Right kidney (tissue), 1 donor: ENCODE measurements around the gene STAT3.
A peak's percentile ranks its signal among the peaks of the same experiment; 100 is the strongest.
"Not testable (repeated sequence)": the region's sequence is repeated elsewhere in the genome, so short reads cannot be mapped to it uniquely, and the experiment has no call there.

ENCODE experiments used
- DNase-seq: peaks from one replicate; pipeline ENCODE4 v3.0.0-alpha.2; 2016

The STAT3 gene

GRCh38 chr17:42315402-42316156 is 72.7 kb downstream of the STAT3 start:
- no peak for DNase-seq

- DNase-seq = no peak
Observed at GRCh38 chr17:42313773-42314566, 74.3 kb downstream of the STAT3 start.

- no peak for DNase-seq
Observed at GRCh38 chr17:42313389-42313772, 74.9 kb downstream of the STAT3 start.

GRCh38 chr17:42312285-42313130 is 75.7 kb downstream of the STAT3 start:
- DNase-seq = peak; percentile 83

- peak; percentile 69 for DNase-seq
Observed at GRCh38 chr17:42312035-42312284, 76.3 kb downstream of the STAT3 start.

- peak; percentile 71 for DNase-seq
Observed at GRCh38 chr17:42311240-42312034, 76.8 kb downstream of the STAT3 start.

- DNase-seq = peak; percentile 40
Observed at GRCh38 chr17:42310787-42311215, 77.4 kb downstream of the STAT3 start.

- no peak for DNase-seq
Observed at GRCh38 chr17:42309986-42310786, 78.1 kb downstream of the STAT3 start.

- DNase-seq = no peak
Observed at GRCh38 chr17:42309142-42309541, 79.1 kb downstream of the STAT3 start.

GRCh38 chr17:42308446-42308845 is 79.8 kb downstream of the STAT3 start:
- no peak for DNase-seq

GRCh38 chr17:42307362-42307927 is 80.8 kb downstream of the STAT3 start:
- no peak for DNase-seq

GRCh38 chr17:42306385-42306667 is 81.9 kb downstream of the STAT3 start:
- DNase-seq = no peak

GRCh38 chr17:42305543-42306384 is 82.5 kb downstream of the STAT3 start:
- no peak for DNase-seq

GRCh38 chr17:42305031-42305330 is 83.3 kb downstream of the STAT3 start:
- DNase-seq = not testable (repeated sequence)

GRCh38 chr17:42304187-42305030 is 83.8 kb downstream of the STAT3 start:
- no peak for DNase-seq

GRCh38 chr17:42303694-42304093 is 84.5 kb downstream of the STAT3 start:
- DNase-seq = no peak

- no peak for DNase-seq
Observed at GRCh38 chr17:42301022-42301421, 87.2 kb downstream of the STAT3 start.

- not testable (repeated sequence) for DNase-seq
Observed at GRCh38 chr17:42299913-42300312, 88.3 kb downstream of the STAT3 start.

GRCh38 chr17:42299361-42299760 is 88.9 kb downstream of the STAT3 start:
- not testable (repeated sequence) for DNase-seq
